ENCODE data around the gene G6PC1. TPM values are rescaled to one million over a fixed set of nuclear protein-coding genes. Genes with fewer than 3 reads are reported as not detected.
"Not testable (repeated sequence)": the region's sequence is repeated elsewhere in the genome, so short reads cannot be mapped to it uniquely, and the experiment has no call there.

The G6PC1 gene
- total RNA-seq: not detected in 2 replicates

DNA sequence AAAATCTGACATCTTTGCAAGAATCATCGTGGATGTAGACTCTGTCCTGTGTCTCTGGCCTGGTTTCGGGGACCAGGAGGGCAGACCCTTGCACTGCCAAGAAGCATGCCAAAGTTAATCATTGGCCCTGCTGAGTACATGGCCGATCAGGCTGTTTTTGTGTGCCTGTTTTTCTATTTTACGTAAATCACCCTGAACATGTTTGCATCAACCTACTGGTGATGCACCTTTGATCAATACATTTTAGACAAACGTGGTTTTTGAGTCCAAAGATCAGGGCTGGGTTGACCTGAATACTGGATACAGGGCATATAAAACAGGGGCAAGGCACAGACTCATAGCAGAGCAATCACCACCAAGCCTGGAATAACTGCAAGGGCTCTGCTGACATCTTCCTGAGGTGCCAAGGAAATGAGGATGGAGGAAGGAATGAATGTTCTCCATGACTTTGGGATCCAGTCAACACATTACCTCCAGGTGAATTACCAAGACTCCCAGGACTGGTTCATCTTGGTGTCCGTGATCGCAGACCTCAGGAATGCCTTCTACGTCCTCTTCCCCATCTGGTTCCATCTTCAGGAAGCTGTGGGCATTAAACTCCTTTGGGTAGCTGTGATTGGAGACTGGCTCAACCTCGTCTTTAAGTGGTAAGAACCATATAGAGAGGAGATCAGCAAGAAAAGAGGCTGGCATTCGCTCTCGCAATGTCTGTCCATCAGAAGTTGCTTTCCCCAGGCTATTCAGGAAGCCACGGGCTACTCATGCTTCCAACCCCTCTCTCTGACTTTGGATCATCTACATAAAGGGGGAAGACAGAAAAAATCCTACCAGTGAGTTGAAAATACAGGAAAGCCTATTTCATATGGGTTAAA, at the start of gene G6PC1:
Gene G6PC1, plus strand, starts transcription at position 340 of the 872 bp plus-strand sequence. Its CDS starts 78 bp downstream, at position 418.
- intact Hi-C loops (cut with micrococcal nuclease): no loop called here

- intact Hi-C loops (cut with micrococcal nuclease): no loop called here
Observed at GRCh38 chr17:42850954-42851353, 49.6 kb upstream of the G6PC1 start, which contains the start of gene AOC3. AOC3 (plus strand) TSS chr17:42851199; CDS start chr17:42851344, 145 bp downstream.

- intact Hi-C loops (cut with micrococcal nuclease): not testable (repeated sequence)
Observed at GRCh38 chr17:42851371-42852240, 49.0 kb upstream of the G6PC1 start.

GRCh38 chr17:42852351-42852750, 48.2 kb upstream of the G6PC1 start:
- intact Hi-C loops (cut with micrococcal nuclease): no loop called here

DNA sequence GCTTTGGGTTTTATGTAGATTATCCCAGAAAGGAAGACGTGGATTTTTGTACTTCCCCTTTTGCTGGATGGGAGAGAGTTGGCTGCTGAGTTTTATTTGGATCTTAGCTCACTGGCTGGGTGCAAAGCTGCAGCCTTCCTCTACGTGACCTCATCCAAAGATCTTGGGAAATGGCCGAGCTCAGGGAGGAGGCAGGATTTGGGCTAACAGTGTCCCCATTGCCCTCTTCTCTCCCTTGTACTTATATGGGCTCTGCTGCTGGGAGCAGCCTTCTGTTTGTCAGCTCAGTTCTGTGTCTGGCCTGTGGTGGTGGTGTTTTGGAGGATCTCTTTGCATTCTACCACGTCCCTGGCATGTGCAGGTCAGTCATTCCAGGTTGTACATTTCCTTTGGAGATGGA, 47.6 kb upstream of the G6PC1 start:
- intact Hi-C loops (cut with micrococcal nuclease): no loop called here

DNA sequence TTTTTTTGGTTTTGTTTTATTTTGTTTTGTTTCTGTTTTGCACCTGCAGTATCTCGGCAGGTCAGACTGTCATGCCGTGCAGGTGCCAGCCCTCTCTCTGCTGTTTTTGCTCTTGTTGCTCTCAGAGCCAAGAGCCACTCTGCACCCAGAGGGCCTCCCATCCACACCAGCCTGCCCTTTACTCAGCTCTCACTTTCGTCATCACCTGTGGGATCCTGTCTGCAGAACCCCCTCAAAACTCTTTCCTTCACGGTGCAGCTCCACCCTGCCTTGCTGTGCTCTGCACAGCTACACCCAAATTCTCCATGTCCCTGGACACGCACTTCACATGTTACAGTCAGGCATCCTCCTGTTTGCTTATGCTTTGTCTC, 47.0 kb upstream of the G6PC1 start:
- intact Hi-C loops (cut with micrococcal nuclease): no loop called here

DNA sequence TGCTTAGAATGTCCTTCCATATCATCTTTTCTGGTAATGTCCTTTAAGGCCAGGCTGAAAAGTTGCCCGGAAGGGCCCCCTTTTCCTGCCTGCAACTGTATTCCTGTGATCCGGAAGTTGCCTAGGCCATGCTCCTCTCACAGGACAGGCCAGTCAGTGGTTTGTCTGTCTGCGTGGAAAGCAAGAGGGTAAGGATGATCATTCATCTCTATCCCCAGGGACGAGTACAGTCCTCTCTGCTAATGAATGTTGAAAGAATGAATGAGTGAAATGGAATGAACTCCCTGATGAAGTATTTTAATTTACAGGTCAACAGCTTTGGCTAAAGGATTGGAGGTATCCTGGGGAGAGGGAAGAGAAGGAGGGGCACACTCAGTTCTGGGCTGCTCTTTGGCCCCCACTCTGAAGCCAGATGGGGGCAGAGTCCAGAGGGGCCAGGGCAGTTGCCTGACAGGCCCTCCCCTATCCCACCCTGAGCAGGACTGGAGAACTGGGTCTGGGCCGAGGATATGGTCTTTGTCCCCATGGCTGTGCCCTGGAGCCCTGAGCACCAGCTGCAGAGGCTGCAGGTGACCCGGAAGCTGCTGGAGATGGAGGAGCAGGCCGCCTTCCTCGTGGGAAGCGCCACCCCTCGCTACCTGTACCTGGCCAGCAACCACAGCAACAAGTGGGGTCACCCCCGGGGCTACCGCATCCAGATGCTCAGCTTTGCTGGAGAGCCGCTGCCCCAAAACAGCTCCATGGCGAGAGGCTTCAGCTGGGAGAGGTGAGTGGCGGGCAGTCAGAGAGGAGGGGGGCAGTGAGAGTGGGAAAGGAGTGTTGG, 46.4 kb upstream of the G6PC1 start:
- intact Hi-C loops (cut with micrococcal nuclease): no loop called here

DNA sequence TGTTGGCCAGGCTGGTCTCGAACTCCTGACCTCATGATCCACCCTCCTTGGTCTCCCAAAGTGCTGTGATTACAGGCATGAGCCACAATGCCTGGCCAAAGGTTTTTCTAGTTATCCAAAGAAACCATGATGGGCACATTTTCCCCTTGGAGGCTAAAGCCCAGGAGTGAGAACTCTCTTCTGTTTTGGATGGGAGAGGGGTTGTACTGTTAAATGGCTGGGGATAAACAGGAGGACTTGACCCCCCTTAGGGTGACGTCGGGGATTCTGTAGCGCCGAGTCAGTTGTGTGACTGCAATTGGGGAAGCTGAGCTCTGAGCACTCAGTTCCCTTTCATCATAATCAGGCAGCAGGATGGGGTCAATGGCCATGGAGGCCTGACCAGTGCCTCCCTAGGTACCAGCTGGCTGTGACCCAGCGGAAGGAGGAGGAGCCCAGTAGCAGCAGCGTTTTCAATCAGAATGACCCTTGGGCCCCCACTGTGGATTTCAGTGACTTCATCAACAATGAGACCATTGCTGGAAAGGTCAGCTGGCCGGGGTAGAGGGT, 45.5 kb upstream of the G6PC1 start:
- intact Hi-C loops (cut with micrococcal nuclease): no loop called here

DNA sequence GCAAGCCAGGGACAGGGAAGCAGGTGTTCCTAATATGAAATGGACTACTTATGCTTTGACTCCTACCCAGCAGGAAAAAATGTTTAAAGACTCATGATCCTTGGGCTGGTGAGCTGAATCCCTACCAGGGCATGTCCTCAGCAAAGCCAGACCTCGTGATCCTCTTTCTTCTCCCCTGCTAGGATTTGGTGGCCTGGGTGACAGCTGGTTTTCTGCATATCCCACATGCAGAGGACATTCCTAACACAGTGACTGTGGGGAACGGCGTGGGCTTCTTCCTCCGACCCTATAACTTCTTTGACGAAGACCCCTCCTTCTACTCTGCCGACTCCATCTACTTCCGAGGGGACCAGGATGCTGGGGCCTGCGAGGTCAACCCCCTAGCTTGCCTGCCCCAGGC, 44.5 kb upstream of the G6PC1 start:
- intact Hi-C loops (cut with micrococcal nuclease): not testable (repeated sequence)

GRCh38 chr17:42856516-42856915, 44.1 kb upstream of the G6PC1 start:
- intact Hi-C loops (cut with micrococcal nuclease): not testable (repeated sequence)

GRCh38 chr17:42857389-42857788, 43.2 kb upstream of the G6PC1 start:
- intact Hi-C loops (cut with micrococcal nuclease): no loop called here

GRCh38 chr17:42865638-42866094, 34.9 kb upstream of the G6PC1 start:
- intact Hi-C loops (cut with micrococcal nuclease): no loop called here

- intact Hi-C loops (cut with micrococcal nuclease): no loop called here
Observed at GRCh38 chr17:42866216-42866615, 34.4 kb upstream of the G6PC1 start.

DNA sequence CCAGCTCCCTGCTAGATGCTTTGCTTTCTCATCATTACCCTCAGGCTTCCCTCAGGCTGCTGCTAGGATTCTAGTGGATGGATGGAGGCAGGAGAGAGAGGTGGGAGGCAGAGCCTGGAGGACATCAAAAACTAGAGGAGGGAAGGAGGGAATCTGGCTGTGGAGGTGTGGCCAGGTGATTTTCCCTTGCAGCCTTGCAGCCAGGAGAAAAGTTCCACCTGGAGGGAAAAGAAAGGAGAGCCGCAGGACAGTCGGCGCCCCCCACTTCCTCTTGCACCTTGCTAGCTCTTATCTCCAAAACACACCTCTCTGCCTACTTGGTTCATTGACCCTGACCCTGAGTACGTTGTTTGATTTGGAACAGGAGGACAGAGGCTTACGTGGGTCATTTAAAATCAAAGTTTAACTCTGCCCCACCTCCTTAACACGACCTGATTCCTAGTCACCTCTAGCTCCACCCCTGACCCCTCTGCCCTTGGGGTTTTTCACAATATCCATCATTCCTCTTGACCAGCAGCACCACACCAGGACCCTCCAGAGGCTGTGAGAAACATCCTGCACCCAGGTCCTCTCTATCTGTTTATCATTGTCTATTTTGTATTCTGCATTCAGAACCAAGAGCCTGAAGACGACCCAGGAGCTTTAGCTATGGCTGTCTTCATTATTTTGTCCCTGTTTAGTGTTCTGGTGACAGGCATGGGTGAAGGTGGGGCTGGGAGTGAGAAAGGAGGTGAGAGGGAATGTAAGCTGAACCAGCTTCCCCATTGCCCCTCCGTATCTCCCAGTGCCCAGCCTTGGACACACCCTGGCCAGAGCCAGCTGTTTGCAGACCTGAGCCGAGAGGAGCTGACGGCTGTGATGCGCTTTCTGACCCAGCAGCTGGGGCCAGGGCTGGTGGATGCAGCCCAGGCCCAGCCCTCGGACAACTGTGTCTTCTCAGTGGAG, 33.7 kb upstream of the G6PC1 start:
- intact Hi-C loops (cut with micrococcal nuclease): no loop called here

GRCh38 chr17:42867694-42868261, 32.8 kb upstream of the G6PC1 start:
- intact Hi-C loops (cut with micrococcal nuclease): not testable (repeated sequence)

DNA sequence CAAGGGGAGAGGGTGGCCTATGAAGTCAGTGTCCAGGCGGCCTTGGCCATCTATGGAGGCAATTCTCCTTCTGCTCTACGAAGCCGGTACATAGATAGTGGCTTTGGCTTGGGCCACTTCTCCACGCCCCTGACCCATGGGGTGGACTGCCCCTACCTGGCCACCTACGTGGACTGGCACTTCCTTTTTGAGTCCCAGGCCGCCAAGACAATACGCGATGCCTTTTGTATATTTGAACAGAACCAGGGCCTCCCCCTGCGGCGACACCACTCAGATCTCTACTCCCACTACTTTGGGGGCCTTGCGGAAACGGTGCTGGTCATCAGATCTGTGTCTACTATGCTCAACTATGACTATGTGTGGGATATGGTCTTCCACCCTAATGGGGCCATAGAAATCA, 32.3 kb upstream of the G6PC1 start:
- intact Hi-C loops (cut with micrococcal nuclease): no loop called here

DNA sequence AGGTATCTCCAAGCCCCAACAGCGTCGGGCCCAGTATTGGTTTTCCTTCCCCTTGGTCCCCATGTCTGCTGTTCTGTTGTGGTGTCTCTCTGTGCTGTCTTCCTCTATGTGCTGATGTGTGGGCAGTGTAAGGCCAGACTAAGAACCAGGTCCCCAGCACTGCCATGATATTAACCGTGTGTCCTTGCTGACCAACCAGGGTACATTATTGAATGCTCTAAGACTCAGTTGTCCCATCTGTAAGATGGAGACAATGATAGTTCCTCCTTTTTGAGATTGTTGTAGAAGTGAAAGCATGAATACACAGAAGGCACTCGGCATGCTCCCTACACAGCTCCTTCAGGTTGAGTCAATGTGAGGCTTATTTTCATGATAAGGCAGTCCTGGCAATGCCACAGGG, 29.0 kb upstream of the G6PC1 start:
- intact Hi-C loops (cut with micrococcal nuclease): no loop called here

DNA sequence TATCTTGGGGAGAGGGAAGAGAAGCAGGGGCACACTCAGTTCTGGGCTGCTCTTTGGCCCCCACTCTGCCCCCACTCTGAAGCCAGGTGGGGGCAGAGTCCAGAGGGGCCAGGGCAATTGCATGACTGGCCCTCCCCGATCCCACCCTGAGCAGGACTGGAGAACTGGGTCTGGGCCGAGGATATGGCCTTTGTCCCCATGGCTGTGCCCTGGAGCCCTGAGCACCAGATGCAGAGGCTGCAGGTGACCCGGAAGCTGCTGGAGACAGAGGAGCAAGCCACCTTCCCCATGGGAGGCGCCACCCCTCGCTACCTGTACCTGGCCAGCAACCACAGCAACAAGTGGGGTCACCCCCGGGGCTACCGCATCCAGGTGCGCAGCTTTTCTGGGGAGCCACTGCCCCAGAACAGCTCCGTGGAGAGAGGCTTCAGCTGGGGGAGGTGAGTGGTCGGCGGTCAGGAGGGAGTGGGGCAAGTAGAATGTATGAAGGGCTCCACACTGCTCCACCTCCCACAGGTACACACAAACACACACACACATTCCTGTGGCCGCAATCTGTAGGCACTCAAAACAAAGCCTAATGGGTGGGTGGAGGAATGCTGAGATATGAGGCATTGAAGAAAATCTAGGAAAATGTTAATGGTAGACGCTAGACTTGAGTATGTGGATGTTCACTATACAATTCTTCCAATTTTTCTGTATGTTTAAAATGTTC, 28.2 kb upstream of the G6PC1 start:
- intact Hi-C loops (cut with micrococcal nuclease): no loop called here

GRCh38 chr17:42873315-42873714, 27.3 kb upstream of the G6PC1 start:
- intact Hi-C loops (cut with micrococcal nuclease): no loop called here

Measured in T-helper 2 cell treated with Interferon-gamma antibody and Interleukin-4, amounts not matched to agents 100 ng/mL and 5 ng/mL, for 36 hours (primary cell).